ENCODE data around the gene HSD17B2.
"Not testable (repeated sequence)": the region's sequence is repeated elsewhere in the genome, so short reads cannot be mapped to it uniquely, and the experiment has no call there.

Gene HSD17B2

DNA sequence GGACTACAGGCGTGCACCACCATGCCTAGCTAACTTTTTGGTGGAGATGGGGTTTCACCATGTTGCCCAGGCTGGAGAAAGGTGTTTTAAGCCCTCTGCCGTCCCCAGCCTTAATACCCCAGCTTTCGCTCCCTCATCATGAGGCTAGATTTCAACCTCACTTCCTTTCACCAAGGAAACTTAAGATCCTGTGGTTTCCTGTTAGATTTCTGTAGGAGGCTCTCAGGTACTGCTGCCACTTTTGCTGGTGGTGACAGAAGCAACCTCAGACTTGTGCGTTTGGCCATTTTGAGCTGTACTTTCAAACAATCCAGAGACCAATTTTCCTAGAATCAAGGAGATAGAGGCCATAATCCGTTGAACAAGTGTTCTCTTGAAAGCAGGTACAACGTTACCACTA, 98.7 kb downstream of the HSD17B2 start:
- TF ChIP-seq, protein P1, sequence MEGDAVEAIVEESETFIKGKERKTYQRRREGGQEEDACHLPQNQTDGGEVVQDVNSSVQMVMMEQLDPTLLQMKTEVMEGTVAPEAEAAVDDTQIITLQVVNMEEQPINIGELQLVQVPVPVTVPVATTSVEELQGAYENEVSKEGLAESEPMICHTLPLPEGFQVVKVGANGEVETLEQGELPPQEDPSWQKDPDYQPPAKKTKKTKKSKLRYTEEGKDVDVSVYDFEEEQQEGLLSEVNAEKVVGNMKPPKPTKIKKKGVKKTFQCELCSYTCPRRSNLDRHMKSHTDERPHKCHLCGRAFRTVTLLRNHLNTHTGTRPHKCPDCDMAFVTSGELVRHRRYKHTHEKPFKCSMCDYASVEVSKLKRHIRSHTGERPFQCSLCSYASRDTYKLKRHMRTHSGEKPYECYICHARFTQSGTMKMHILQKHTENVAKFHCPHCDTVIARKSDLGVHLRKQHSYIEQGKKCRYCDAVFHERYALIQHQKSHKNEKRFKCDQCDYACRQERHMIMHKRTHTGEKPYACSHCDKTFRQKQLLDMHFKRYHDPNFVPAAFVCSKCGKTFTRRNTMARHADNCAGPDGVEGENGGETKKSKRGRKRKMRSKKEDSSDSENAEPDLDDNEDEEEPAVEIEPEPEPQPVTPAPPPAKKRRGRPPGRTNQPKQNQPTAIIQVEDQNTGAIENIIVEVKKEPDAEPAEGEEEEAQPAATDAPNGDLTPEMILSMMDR (IDR thresholded peaks at IDR 0.05; ENCODE audit: low read depth, low read length, missing control alignments), result no peak
- no peak overlapping the region for H3K4me3 ChIP-seq (ENCODE audit: low read depth, low read length)
- DNase-seq (ENCODE audit: low read depth), result no peak

DNA sequence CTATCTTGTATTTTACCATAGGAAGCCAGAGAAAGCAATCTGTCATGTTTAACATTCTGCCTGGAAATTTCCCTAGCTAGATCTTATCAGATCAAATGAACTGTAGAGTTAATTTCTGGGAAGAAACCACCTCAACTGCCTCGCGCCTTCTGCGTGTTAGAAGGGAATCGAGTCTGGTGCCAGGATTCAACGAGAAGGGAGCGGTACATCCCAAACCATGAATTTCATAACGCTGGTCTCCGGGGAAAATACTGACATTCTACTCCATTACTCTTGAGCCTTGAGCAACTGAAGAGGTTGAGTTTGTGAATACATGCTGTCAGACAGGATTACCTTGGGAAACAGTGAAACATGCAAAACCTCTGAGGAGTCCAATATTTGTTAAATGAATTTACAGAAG, 99.8 kb downstream of the HSD17B2 start:
- TF ChIP-seq, protein P1 (IDR thresholded peaks at IDR 0.05; ENCODE audit: low read depth, low read length, missing control alignments), result no peak
- no peak overlapping the region for H3K4me3 ChIP-seq (ENCODE audit: low read depth, low read length)
- no peak for DNase-seq (ENCODE audit: low read depth)

DNA sequence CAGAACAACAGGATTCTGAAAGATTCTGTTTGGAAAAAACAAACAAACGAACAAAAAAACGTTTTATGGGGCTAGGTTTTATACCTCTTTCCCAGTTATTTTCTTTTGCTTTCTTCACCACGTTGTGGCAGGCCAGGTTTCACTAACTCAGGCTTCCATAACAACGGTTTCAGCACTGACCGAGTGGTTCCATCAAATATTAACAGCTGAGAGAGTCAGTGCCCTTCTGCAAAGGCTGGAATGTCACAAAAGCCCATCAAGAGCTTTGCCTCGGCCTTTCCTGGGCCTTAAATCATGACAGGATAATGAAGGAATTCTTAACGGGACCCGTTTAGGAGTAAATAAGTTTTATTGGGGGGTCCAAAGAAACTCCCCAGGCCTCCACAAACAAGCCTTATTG, 100.8 kb downstream of the HSD17B2 start:
- TF ChIP-seq, protein P1 (IDR thresholded peaks at IDR 0.05; ENCODE audit: low read depth, low read length, missing control alignments), result no peak
- DNase-seq (ENCODE audit: low read depth), result no peak
- no peak overlapping the region for H3K4me3 ChIP-seq (ENCODE audit: low read depth, low read length)

DNA sequence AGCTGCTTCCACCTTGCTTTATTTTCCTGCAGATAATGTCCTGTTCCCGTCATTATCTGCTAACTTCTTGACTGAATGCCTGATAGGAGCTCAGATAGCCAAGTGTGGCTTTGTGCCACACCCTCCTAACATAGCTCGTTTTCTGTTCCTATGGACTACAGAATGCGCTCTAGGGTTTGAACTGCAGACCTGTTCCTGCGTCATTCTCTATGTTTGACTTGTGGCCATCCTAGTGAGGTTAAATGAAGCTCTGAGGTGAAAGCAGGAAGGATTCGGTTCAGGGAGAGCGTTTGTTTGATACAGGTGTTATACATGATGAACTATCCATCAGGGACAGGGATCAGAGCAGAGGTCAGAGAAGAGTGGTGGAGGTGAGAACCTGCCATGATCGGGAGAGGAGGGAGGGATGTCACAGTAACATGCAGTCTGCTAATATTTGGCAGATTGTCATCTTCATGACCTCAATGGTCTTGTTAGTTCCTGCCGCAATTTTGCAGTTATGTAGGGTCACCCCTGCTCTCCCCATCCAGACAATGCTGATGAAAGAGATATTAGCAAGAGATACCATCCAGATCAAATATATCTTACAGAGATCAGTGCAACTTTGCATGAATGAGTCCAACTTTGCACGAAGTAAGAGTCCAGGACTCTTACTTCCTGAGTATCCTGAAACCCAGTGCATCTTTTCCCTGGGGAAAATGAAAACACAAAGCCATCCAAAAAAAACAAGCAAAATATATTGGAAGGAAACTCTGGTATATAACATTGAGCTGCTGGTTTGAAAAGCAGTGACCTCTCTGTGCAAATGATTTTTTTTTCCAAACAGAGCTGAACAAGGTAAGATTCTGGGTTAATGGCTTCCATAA, 102.1 kb downstream of the HSD17B2 start:
- TF ChIP-seq, protein P1 (IDR thresholded peaks at IDR 0.05; ENCODE audit: low read depth, low read length, missing control alignments), result no peak
- DNase-seq (ENCODE audit: low read depth), result no peak
- H3K4me3 ChIP-seq (ENCODE audit: low read depth, low read length), result no peak overlapping the region

DNA sequence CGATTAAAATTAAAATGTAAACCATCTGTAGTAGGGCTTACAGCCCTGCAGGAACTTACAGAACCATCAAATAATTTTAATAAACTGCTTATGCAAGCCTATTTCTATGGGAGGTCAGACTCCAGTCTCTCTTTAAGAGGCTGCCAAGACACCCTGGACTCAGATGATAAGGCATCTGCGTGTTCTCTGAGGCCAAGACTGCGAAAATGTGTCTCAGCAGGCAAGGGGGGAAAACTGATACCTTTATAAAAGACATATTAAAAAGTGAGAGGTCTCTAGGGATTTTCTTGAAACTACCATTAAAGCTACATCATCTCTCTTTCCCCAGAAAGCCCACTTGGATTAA, 102.7 kb downstream of the HSD17B2 start:
- H3K4me3 ChIP-seq (ENCODE audit: low read depth, low read length), result no peak overlapping the region
- DNase-seq (ENCODE audit: low read depth), result no peak
- TF ChIP-seq, protein P1 (IDR thresholded peaks at IDR 0.05; ENCODE audit: low read depth, low read length, missing control alignments), result no peak

DNA sequence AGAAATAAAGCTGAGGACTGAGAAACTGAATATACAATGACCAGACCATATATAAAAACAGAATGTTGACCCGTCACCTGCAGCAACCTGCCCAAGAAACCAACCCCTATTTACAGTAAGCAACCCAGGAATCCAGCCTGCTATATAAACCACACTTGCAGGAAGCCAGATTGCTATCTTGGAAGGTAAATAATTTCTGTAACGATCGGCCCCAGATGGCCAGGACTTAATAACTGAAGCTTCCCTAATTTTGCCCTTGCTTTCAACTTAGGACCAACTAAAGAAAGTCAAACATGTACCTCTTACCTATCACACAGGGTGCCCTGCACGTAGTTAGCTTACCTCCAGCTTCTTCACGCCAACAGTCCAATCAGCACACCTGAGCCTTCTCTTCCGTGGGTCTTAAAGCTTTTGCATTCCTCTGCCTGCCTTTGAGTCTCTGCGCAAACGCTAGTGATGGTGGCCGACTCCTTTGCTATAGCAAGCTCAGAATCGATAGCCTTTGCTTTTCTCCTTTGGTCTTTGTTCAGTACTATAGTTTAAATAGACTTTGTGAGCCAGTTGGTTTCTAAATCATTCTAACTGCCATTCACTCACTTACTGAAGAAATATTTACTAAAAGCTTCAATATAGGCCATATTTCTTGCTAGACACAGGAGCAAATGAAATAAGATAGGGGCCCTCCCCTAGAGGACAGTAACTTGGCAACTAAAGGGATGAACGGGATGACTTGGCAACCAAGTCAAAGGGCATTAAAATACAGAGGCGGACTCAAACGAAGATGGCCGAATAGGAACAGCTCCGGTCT, 103.6 kb downstream of the HSD17B2 start:
- DNase-seq (ENCODE audit: low read depth), result no peak
- TF ChIP-seq, protein P1 (IDR thresholded peaks at IDR 0.05; ENCODE audit: low read depth, low read length, missing control alignments), result no peak
- H3K4me3 ChIP-seq (ENCODE audit: low read depth, low read length), result no peak overlapping the region

DNA sequence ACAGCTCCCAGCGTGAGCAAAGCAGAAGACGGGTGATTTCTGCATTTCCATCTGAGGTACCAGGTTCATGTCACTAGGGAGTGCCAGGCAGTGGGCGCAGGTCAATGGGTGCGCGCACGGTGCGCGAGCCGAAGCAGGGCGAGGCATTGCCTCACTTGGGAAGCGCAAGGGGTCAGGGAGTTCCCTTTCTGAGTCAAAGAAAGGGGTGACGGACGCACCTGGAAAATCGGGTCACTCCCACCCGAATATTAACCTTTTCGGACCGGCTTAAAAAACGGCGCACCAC, 104.2 kb downstream of the HSD17B2 start:
- not testable (repeated sequence) for H3K4me3 ChIP-seq (ENCODE audit: low read depth, low read length); DNase-seq (ENCODE audit: low read depth)
